Activated naive CD4-positive, alpha-beta T cell treated with Interleukin-2 at 50 U/mL for 16 hours (primary cell): ENCODE data around the gene TBC1D20.

ENCODE experiments used
- DNase-seq: peaks from one replicate; pipeline ENCODE4 v3.0.0-alpha.2; 2020

Gene TBC1D20

DNA sequence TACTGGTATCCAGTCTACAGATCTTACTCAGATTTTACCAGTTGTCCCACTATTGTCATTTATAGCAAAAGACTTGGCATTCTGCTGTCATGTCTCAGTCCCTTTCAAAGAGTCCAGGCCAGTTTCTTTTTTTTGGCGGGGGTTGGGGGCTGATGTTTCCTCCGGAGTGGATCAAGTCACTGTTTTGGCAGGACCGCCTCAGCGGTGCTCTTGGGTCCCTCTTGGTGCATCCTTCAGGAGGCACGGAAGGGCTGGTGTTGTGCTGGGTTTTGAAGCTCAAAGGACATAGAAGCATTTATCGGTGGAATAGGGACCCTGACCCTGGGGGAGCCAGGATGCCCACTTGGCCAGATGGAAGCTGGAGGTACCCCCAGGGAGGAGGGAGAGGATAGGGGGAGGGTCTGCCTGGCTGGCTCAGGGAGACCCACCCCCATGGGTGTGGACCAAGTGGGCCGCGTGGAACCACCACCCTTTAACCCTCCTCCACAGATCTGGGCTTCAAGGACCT is 43.4 kb downstream of the TBC1D20 start:
- DNase-seq: no peak

DNA sequence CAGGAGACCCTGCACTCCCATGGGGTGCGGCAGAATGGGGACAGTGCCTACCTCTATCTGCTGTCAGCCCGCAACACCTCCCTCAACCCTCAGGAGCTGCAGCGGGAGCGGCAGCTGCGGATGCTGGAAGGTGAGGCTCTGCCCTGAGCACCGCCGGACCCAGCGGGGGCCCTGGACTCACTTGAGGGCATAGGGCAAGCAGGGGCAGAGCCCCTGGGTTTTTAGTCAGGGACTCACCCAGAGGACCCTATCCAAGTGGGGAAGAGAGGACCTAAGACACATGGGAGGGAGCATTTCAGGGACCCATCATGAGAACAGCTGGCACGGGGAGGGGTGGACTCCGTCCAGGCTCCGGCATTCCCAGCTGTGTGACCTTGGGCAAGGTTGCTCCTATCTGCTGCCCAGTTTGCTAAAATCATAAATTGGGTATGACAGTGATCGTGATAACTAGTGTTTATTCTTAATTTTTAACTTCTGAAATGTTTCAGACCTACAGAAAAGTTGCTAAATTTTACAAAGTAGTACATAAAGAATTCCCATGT is 44.5 kb downstream of the TBC1D20 start:
- no peak for DNase-seq

DNA sequence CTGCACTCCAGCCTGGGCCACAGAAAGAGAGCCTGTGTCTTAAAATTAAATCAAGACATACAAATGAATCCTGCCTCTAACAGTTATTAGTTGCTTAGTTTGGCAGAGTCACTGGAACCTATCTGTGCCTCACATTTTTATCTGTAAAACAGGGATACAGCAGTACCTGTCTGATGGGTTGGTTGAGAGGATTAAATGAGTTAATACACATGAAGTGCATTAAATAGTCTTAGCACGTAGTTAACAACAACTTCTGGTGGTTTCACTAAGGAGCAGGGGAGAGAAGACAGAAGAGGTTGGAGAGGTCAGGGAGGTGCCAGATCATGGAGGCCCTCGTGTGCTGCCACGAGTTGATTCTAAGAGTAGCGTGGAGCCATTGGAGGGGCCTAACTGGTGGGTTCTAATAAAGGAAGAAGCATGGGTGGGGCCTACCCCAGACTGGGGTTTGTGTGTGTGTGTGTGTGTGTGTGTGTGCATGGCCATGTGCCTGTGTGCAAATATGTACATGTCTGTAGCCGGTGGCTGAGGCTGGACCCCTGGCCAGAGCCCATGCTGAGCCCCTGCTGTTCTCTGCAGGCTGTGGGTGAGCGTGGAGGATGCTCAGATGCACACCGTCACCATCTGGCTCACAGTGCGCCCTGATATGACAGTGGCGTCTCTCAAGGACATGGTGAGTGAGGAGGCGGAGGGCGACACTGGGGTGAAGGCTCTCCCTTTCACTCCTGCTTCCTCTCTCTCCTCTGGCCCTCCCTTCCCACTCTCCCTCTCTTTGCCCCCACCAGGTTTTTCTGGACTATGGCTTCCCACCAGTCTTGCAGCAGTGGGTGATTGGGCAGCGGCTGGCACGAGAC is 45.2 kb downstream of the TBC1D20 start:
- DNase-seq: no peak

DNA sequence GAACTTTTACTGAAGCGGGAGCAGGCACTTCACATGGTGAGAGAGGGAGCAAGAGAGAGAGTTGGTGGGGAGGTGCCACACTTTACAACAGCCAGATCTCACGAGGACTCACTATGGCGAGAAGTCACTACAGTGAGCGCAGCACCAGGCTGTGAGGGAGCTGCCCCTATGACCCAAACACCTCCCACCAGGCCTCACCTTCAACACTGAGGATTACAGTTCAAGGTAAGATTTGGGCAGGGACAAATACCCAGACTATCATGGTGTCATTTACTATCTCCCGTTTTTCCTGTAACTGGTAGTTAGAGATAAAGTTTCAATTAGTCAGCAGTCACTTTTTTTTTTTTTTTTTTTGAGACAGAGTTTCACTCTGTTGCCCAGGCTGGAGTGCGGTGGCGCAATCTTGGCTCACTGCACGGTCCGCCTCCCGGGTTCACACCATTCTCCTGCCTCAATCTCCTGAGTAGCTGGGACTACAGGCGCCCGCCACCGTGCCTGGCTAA is 46.5 kb downstream of the TBC1D20 start:
- no peak for DNase-seq

DNA sequence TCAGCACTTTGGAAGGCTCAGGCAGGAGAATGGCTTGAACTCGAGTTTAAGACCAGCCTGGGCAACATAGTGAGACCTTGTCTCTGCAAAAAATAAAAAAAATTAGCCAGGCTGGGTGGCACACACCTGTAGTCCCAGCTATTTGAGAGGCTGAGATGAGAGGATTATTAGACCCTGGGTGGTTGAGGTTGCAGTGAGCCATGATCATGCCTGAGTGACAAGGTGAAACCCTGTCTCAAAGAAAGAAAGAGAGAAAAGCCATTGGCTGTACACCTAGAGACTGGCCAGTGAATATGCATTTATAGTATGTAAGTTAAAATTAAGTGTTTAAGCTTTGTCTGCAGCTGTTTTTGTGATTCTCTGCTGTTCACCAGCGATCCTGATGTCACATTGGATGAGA is 48.2 kb downstream of the TBC1D20 start:
- no peak for DNase-seq

DNA sequence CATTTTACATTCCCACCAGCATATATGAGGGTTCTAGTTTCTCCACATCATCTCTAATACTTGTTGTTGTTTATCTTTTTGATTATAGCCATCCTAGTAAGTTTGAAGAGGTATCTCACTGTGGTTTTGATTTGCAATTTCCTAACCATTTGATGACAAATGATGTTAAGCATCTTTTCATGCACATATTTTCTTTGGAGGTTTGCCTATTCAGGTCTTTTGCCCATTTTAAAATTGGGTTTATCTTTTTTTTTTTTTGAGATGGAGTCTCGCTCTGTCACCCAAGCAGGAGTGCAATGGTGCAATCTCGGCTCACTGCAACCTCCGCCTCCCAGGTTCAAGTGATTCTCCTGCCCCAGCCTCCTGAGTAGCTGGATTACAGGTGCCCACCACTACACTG is 50.3 kb downstream of the TBC1D20 start:
- no peak for DNase-seq

DNA sequence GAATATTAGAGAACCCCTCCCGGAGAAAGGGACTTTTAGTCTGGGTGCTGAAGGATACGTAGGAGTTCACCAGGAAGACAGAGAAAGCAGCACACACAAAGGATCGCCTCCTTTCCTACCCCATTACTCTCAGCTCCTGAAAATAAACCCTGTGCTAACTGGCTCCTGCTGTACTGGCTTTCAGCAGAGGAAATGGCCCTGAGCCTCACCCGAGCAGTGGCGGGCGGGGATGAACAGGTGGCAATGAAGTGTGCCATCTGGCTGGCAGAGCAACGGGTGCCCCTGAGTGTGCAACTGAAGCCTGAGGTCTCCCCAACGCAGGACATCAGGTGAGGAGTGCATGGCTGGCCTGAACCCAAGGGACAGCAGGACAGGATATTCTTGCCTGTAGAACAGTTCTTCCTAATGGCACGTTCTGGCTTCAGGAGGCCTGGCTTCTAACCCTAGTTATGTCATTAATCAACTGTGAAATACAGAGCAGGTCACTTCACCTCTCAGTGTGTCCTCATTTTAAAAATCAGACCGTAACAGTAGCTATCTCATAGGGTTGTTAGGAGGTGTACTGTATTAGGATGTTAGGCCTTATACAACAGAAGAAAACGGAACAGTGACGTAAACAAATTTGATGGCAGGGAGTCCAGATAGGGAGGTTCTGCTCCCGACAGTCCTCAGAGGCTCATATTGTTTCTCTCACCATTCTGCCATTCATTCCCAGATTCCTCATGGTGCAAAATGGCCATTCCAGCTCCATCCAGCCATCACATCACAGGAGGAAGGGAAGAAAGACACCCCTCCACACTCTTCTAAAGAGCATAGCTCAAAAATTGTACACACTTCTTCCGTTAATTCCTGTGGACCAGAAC is 52.4 kb downstream of the TBC1D20 start:
- no peak for DNase-seq

DNA sequence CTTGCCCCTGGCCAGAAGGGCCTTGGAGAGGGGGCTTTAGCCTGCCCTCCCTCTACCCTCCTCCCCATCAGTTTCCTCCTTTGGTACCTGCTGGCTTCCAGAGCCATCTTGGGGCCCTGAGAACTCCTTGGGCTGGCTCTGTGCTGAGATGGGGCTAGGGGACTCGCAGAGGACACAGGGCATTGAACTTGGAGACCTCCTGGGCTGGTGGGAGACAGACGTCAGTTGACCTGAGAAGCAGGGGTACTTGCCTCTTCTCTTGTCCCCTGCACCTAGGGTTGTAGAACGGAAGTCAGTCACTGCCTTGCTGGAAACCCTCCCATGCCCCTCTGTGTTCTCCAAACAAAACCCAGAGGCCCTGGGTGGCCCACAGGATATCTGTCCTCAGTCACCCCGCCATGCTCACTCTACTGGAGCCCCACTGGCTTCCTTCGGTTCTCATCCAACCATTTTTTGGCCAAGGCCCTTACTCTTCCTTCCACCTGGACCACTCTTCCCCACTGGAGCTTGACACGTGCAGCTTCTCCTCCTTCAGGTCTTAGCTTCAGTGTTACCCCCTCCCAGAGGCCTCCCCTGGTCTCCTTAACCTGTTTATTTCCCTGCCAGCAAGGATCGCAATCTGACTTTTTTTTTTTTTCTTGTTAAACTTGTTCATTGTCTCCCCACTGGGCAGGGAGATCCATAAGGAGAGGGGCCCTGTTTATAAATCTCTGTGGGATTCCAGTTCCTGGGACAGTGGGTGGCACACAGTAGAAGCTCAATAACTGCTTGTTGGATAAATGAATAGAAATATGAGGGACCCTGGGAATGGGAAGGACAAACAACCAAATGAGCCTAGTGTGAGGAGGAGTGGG is 53.3 kb downstream of the TBC1D20 start:
- peak; percentile 23 for DNase-seq

DNA sequence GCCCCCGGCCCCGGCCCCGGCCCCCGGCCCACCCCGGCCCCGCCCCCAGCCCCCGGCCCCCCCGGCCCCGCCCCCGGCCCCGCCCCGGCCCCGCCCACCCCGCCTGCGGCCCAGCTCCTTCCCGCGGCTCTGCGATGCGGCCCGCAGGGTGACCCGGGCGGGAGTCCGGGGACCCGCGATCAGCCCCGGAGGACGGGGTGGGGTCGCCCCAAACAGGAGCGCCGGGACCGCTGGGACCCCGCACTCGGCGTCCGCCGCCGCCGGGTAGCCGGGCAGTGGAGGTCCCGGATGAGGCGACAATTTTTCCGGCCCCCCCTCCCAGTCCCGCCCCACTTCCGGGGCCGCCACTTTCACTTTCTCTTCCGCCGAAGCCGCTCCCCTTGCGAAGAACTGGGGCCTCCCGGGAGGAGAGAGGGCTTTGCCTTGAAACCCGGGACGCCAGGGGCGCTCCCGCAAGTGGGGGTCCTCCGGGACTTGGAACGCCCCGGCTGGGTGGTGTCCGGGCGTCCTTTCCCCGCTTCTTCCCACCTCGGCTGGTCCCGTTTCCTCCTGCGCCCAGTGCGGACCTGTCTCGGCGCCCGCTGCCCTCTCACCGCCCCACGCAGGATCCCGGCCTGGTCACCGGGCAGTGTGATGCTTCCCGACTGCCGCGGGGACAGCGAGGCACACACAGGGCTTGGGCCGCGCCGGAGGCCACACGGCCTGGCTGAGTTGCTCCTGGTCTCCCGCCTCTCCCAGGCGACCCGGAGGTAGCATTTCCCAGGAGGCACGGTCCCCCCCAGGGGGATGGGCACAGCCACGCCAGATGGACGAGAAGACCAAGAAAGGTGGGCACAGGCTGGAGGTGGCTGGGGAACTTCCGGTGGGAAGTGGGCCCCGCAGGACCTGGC is 54.1 kb downstream of the TBC1D20 start, which contains the start of gene RBCK1:
TSS of gene RBCK1 (plus strand) at position 347 of the 890 bp plus-strand sequence. CDS start at position 806, 459 bp downstream.
- peak; percentile 90 for DNase-seq

DNA sequence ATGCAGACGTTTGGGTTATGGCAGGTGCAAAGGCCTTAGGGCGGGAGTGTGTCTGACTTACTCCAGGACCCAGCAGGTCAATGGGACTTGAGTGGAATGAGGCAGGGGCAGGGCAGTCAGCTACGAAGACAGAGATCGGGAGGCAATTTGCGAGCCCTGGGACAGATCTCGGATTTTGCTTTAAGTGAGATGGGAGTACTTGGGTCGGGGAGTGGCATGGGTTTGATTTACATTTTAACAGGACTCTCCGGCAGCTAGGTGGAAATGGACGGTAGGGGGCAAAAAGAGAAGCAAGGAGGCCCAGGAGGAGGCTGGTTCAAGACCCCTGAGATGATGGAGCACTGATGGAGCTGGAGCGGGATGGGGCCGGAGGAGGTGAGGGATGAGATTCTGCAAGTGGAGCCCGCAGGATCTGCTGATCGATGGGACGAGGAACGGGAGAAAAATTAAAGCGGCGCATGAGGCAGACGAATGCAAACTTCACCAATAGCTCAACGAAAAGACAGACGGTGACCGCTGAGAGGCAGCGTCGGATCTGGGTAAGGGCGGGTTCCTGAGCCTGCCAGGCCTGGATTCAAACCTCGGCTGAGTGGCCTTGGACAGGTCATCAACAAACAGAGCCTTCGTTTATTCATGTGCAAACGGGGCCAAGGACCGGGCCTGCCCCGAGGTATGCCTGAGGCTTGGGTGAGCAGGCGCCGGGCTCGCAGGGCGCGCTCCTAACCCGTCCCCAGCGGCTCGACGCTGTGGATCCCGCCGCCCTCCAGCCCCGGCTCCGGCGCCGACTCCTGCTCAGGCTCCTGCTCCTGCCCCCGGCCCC is 55.0 kb downstream of the TBC1D20 start:
- peak; percentile 71 for DNase-seq

DNA sequence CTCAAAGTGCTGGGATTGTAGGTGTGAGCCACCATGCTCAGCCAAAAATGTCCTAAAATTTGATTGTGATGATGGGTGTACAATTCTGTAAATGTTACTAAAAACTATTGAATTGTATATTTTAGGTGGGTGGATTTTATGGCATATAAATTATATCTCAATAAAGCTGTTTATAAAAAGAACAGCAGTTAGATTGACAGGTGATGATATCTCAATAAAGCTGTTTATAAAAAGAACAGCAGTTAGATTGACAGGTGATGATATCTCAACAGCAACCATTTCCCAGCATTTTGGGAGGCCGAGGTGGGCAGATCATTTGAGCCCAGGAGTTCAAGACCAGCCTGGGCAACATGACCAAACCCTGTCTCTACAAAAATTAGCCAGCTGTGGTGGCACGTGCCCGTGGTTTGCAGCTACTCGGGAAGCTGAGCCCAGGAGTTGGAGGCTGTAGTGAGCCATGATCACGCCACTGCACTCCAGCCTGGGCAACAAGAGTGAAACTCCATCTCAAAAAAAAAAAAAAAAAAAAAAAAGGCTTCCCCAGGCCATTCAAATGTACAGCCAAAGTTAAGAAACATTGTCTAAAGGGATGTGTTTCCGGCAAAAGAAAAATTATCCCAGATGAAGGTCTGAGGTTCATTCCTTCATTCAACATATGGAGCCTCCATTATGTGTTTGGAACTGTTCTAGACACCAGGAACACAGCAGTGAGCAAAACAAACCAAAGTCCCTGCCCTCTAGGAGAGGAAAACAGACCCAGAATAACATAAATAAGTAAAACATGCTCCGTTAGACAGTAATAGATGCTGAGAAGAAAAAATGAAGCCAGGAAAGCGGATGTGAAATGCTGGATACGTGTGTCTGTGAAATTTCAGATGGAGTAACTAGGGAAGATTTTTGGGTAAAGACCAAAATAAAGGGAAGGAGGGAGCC is 55.9 kb downstream of the TBC1D20 start:
- DNase-seq: no peak

DNA sequence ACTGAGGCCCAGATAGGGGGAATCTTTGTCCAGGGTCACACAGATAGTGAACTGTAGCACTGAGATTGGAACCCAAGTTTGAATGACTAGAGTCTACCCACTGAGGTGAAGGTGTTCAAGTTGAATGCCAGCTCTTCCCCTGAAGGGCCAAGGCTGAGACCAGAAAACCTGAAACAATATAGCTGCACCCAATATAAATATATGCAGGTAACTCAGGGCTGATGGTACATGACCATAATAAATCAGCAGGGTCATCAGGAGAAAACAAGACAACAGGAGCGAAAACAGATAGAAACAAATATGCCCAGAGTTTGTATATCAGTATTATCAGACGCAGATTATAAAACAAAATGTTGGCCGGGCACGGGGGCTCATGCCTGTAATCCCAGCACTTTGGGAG is 58.2 kb downstream of the TBC1D20 start:
- DNase-seq: no peak

DNA sequence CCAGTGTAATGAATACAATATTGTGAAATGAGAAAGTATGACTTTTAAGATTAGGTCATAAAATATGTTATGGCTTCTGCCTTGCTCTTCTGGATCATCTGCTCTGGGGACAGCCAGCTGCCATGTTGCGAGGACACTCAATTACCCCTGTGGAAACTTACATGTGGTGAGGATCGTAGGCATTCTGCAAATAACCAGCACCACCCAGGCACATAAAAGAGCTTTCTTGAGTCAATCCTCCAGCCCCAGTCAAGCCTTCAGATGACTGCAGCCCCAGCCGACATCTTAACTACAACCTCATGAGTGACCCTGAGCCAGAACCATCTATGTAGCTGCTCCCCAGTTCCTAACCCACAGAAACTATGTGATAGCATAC is 58.8 kb downstream of the TBC1D20 start:
- DNase-seq: no peak

DNA sequence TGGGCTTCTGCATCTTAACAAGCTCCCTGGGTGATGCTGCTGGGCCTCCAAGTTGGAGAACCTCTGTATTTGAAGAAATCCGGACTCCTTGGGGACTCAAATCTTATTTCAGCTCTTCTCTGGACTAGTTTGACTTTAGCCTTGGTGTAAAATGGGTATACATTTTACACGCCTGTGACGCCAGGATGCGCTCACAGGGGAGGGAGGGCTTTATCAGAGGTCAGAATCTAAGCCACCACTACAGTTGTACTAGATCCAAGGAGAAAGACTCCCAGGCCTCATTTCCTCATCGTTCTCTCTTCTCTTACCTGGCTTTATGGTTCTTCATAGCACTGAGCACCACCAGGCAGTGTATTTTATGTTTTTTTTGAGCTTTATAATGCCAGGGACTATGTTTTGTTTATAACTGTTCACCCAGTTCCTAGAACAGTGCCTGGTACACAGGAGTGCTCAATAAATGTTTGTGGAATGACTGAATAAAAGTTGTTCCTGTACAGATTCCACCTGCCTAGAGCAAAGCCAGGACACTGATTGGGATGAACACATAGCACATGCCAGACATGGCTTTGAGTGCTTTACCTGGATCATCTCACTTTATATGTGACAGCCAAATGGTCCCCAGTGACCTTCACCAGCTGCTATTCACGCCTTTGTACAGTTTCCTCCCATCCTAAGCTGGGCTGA is 59.3 kb downstream of the TBC1D20 start:
- no peak for DNase-seq

DNA sequence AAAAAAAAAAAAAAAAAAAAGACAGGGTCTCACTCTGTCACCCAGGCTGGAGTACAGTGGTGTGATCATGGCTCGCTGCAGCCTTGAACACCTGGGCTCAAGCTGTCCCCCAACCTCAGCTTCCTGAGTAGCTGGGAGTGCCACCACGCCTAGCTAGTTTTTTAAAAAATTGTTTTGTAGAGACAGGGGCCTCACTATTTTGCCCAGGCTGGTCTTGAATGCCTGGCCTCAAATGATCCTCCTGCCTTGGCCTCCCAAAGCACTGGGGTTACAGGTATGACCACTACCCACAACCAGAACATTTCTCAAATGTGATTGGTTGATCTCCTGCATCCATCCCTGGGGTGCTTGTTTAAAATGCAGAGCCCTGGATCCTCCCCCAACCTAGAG is 59.8 kb downstream of the TBC1D20 start:
- no peak for DNase-seq

DNA sequence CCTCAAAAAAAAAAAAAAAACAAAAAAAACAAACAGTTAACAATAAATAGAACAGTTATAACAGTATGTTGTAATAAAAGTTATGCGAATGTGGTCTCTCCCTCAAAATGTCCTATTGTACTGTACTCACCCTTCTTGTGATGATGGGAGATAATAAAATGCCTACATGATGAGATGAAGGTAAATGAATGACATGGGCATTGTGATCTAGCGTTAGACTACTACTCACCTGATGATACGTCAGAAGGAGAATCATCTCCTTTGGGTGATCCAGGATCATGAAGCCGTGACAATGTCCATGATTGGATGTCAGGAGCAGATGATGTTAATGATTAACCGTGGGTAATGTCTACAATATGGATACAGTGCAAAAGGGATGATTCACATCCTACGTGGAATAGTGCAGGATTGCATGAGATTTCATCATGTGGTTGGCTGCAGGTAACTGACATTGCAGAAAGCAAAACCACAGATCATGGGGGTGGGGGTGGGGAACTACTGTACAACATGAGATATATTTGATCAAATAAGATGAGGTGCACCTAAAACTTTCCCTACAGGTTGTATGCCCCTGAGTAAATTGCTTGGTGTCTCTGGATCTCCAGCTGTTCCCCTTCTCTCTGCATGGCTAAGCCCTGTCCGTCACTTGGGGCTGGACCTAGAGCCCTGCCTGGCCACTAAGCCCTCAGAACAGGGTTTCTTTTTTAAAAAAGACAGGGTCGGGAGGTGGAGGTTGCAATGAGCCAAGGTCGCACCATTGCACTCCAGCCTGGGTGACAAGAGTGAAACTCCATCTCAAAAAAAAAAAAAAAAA is 60.4 kb downstream of the TBC1D20 start:
- DNase-seq: no peak

DNA sequence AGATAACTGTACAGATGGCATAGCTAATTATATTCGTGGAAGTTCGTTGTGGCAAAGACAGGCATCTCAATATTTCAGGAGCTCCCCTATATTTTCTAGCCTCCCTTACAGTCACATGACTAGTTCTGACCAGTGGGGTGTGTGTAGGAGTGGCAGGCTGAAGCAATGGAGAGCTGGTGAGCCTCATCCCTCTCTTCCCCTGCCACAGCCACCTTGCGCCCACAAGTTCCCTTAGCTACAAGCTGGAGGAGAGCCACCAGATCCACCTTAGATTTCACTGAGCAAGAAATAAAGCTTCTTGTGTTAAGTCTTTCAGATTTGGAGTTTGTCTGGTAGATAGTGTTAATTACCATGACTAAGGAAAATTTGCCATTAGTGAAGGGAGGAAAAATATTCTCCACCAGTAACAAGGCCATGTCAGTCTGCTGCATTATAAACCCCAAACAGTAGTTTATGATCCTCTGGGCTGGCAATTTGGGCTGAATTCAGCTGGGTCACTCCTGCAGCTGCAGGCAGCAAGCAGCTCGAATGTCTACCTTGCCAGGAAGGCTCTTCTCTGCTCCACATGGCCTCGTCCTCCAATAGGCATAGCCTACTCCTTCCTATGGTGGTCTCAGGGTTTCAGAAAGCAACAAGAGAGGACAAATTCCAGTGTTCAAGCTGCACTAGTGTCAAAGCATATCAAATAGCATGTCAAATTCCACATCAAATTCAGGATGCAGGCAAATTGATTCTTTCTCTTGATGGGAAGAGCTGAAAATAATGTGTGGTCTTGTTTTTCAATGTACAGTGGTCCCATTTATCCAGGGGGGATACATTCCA is 61.7 kb downstream of the TBC1D20 start:
- no peak for DNase-seq
